Pulmonary artery endothelial cell (primary cell): Measurements from ENCODE around the gene NOL4L. TPM values are rescaled to one million over a fixed set of nuclear protein-coding genes. Genes with fewer than 3 reads are reported as not detected.

Experiments used
- DNase-seq: peaks from one replicate; pipeline ENCODE4 v3.0.0-alpha.2; 2011; ENCODE audit warnings: low read depth, low spot score
- total RNA-seq: library from RNA; depleted of rRNA; stranded (reverse); fragments of >200 nt; gene quantifications from 2 replicates; pipeline ENCODE4 v1.2.3, GENCODE V29; 2014

The NOL4L gene
- total RNA-seq, 1 donor from 2014 or later = 11.5 TPM

DNA sequence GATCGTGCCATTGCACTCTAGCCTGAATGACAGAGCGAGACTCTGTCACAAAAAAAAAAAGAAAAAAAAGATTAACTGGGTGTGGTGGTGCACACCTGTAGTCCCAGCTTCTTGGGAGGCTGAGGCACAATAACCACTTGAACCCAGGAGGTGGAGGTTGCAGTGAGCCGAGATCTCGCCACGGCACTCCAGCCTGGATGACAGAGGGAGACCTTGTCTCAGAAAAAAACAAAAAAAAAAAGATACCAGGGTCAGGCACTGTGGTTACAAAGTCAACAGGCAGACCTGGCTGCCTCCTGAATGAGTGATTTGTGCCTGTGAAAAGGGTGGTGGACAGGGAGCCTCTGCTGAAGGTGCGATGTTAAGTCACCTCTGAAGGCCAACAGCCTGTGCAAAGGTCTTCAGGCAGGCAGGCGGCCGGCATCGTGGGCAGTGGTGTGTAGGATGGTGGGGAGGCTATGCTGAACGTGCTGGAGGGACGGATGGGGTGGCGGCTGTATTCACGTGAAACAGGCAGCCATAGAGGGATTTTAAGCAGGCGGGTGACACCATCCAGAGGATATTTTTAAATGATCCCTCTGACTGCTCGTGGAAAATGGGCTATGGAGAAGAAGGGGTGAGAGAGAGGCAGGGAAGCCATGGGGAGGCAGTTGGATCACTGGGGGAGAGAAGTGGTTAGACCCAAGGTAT is 41.4 kb downstream of the NOL4L start:
- DNase-seq = no peak

DNA sequence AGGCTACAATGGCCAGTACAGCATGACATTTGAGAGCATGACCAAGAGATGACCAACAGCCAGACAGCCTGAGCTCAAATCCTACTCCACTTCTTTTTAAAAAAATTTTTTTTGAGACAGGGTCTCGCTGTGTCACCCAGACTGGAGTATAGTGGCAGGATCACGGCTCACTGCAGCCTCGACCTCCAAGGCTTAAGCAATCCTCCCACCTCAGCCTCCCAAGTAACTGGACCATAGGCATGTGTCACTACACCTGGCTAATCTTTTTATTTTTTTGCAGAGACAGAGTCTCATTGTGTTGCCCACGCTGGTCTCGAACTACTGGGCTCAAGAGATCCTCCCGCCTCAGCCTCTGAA is 42.9 kb downstream of the NOL4L start:
- DNase-seq = no peak

DNA sequence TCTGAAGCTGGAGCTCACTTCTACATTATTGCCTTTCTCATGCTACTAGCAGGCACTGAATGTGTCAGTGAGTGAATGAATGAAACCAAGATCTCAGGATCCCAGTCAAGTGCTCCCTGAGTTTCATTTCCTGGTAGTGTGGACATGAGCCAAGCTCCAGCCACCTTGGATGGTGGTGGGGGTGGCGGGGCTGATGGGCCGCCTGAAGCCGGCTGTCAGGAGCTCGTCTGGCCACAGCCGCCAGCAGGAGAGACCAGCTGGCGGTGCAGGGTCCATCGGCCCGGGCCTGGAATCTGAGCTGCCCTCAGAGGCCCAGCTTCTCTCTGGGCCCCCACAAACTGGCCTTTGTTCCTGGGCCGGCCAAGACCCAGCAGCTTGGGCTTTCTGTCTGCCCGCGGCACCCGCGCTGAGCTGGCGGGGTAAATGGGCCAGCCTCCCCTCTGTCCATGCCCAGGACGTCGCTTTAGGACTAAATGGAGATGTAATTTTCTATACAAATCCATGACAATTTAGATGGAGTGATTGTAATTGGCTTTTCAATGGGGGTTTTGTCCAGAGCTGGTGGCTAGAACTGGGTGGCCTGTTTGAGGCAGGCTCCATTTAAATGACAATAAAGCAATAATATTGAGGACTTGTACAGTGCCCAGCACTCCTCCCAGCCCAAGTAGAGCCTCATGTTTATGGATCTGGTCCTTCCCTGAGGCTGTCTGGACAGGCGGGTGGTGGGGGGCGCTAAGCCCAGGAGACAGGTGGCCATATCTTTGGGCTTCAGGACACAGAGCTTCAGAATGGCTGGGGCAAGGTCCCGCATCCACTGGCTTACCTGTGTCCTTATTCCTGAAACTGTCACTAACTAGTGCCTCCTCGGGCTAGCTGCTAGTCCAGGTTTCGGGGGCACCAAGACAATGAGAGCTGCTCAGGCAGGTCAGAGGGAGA is 43.5 kb downstream of the NOL4L start:
- DNase-seq = no peak

DNA sequence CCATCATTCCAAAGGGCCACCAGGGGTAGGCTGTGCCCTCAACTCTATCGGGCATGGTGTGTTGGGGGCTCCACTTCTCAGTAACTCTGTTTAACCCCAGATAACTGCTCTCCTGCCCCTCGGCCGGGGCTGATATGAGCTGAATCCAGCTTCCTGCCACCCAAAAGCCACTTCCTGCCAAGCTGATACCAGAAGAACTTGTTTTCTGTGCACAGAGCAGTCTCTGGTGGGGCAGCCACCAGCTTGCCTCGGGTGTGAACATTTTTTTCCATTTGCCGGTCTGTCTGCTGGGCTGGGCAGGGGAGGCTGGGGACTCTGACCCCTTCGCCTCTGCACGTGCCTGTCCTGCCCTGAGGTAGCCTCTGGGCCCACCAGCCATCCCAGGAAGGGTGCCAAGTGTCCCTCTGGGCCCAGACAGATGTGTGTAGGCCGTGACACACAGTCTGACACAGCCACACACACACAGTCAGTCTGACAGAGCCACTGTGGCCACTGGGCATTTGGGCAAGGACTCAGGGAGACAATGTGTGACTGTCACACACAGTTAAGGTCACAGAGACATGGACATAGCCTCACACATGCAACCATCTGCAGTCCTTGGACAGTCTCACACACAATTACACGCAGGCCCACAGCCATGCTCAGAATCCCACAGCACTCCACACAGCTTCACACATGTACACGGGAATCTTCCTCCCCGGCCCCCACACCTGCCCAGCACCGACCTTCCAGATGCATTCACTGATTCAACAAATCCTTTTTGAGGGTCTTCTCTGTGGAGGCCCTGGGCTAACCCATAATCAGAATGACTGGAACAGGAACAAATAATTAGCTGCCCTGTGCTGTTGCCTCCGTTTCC is 45.1 kb downstream of the NOL4L start:
- DNase-seq = no peak

DNA sequence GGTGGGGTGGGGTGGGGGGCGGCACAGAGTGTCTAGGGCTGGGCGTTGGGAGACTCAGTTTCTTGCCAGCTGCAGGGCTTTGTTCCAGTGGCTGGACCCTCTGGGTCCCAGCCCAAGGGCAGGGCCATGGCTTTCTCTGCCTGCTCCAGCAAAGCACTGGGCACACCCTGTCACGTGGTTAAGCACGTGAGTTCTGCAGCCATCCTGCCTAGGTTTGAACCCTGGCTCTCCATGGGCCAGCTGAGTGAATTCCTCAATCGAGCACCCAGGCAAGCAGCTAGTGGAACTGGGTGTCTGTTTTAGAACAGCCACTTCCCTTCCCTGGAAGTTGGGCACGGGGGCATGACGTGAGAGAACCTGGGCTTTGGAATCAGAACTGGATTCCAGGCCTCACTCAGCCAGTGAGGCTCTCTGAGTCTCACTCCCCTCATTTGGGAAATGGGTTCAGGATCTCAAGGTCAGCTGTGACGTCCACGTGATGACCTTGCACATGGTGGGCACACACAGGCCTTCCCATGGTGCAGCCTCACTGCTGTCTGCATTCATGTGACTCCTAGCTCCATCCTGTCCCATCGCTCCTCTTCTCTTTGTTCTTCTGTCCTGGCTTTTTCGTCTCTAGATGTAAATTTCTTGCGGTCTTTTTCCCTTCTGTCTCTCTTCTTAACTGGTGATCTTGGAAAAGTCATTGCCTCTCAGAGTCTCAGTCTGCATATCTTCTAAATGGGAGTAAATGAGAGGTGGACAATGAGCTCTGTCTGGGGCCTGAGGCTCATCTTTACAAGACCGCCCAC is 45.9 kb downstream of the NOL4L start:
- DNase-seq = no peak

DNA sequence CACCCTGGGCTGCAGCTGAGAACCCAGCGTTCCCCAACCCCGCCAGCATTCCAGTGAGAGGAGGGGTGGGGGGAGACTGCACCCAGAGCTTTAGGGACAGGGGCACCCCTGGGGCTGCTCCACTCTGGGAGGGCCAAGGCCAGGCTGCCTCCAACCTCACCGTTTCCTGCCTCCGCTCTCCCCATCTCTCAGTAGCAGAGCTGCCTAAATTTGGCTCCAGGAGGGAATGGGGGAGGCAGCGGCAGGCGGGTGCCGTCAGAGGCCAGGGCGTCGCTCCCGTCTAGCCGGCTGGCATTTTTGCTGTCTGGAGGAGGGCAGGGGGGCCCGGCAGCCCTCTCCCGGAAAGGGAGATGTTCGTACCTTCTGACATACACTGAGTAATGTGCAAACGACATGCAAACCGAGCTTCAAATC is 46.6 kb downstream of the NOL4L start:
- no peak for DNase-seq

DNA sequence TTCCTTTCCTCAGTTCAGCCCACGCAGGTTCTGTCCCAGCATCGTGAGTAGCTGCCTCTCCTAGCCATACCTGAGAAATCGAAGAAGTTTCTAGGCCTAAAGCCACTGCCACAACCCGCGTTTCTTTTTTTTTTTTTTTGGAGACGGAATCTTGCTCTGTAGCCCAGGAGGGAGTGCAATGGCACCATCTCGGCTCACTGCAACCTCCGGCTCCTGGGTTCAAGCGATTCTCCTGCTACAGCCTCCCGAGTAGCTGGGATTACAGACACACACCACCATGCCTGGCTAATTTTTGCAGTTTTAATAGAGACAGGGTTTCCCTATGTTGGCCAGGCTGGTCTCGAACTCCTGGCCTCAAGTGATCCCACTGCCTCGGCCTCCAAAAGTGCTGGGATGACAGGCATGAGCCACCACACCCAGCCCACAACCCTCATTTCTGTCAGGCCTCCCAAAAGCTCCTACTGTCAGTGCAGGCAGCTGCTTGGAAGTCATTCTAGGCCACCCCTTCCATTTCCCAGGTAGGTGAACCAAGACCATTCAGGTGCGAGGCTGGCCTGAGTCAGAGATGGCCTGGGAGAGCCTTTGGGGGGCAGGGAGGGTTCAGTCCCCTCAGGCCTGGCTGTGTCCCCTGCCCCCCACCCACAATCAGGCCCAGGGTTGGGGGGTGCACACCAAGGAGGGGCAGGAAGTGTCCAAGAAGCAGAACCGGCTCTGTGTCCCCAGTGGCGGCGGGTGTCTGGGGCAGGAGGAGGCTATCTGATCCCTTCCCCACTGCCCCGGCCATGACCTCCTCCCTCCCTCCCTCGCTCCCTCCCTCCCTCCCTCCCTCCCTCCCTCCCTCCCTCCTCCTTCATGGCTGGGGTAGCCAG is 47.2 kb downstream of the NOL4L start:
- no peak for DNase-seq

DNA sequence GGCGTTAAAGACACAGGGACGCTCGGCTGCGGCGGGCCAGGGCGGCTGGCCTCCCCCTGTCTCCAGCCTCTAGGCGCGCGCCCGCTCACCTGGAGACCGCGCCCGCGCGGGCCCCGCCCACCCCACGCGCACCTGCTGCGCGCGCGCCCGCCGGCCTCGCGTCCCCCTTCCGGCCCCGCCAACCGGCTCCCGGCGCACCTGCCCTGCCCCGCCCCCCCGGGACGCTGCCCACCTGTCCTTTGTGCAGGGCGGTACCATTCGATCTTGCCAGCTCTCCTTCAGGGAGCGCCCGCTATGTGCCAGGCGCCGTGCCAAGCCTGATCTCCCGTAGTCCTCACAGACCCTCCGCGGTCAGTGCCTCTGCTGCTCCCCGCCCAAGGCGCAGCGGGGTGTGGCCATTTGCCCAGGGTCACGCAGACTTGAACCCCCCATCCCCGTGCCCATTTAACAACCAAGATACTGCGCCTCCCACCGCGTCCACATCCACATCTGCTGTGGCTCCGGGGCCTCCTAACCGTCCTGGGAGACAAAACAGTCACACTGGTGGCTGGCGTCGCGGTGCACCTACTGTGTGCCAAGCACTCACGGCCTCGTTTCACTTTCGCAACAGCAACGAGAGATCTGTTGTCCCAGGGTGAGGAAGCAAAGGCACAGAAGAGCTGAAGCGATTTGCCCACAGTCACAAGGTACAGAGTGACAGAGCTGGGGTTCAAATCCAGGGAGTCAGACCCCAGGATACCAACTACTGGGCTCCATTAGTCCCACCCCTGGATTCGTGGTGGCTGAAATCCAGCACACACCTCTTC is 48.1 kb downstream of the NOL4L start:
- no peak for DNase-seq

DNA sequence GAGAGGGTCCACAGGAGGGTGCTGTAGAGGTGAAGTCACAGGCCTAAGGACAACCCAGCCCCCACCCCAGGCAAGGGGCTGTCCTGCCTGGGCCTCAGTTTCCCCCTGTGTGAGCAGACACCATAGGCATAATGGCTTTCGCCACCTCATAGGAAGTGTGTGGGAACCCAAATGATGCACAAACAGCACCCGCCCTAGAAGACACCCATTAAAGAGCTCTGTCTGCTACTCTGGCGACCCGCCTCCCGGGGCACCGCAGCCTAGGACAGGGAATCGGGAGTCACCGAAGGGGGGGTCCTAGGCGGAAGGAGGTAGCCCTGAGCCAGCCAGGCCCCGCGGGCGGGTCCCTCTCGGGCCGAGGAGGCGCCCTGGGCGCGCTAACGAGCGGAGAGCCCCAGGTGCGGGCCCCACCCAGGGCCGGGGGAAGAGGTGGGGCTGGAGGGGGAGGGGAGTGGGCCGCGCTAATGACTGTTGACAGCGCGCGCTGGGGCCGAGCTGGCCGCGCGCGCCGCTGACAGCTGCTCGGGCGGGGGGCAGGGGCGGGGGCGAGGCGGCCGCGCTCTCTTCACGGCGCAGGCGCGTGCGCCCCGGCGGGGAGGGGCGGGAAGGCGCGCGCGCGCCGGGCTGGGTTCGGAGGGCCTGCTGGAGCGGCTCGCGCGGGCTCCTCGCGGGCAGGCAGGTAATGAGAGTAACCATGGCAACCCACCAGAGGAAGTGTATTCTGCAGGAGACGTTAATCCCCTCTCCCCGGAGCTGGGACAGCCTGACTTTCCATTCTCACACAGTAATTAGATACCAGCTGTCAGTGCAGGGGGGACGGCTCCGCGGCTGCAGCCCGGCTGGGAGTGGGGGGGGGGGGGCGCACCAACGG is 48.9 kb downstream of the NOL4L start:
- no peak for DNase-seq

DNA sequence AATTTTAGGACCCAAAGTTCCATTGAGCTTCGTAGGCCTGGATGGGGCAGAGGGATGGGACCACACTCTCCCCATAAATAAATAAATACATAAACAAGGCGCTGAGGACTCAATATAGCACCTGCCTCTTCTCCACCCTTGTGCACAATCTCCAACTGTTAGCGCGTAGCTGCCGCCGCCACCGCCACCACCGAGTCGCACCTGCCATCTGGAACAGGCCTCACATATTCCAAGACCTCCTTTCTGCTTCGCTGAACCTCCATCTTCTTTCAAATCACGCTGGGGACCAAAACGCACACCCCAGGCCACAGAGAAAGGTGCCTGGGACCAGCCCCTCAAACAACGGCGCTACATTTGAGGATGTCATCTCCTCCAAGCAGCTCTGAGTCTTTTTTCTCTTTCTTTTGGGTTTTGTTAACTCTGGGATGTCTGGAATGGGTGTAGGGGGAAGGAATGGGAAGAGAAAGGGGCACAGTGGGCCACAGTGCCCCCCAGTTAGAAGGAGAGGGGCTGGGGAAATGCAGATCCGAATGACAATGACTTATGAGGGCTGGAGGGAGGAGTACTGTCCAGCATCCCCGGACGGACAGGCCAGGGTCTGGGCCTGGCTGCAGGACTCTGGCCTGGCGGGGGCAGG is 49.7 kb downstream of the NOL4L start:
- DNase-seq = no peak

DNA sequence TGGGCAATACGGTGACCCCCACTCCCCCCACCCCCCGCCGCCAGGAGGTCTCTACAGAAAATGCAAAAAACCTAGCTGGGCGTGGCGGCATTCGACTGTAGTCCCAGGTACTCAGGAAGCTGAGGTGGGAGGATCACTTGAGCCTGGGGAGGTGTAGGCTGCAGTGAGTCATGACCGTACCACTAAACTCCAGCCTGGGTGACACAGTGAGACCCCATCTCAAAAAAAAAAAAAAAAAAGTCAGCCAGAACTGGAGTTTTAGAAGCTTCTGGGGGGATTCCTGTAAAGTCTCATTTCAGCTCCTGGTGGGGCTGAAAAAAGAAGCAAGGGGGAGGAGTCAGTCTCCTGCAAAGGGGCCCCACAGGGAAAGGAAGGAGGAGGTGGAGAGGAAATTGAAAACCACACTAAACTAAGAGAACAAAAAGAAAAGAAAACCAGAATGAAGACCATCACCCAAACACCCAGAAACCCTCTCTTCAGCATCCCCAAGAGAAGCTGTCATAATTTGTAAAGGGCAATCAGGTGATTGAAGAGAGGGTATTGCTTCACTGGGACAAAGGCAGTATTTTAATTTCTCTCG is 50.4 kb downstream of the NOL4L start:
- no peak for DNase-seq

DNA sequence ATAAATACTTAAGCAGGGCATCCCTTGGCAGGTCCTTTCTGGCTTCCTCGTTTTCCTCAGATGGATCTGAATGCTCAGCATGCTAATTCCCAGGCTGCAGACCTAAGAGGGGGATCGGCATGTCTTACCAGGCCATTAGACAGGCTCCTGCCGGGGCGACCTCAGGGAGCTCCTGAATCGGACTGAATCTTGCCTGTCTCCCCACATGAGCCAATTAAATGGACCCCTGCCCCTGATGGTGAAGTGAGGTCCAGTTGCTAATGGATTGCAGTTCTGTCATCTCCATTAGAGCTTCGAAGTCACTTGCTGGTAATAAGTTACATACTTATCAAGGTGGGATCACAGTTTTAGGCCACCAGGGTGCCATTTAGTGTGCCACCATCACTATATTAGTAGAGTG is 51.4 kb downstream of the NOL4L start:
- DNase-seq = no peak

DNA sequence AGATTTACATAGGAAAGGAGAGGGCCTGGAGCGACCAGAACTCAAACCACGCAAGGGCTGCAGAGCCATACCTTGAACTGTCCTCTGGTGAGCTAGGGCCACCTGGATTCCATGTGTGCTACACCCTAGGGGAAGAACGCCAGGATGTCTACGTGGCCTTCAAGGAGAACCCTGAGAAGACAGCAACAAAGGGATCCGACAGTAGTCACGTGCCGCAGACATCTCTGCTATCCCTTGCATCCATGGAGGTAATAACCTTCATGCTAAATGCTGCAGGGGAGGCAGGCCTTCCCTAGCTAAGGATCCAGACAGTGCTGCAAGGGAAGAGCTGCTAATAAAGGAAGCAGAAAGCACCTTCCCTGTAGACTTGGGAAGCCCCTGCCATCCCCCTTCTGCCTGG is 52.9 kb downstream of the NOL4L start:
- no peak for DNase-seq

DNA sequence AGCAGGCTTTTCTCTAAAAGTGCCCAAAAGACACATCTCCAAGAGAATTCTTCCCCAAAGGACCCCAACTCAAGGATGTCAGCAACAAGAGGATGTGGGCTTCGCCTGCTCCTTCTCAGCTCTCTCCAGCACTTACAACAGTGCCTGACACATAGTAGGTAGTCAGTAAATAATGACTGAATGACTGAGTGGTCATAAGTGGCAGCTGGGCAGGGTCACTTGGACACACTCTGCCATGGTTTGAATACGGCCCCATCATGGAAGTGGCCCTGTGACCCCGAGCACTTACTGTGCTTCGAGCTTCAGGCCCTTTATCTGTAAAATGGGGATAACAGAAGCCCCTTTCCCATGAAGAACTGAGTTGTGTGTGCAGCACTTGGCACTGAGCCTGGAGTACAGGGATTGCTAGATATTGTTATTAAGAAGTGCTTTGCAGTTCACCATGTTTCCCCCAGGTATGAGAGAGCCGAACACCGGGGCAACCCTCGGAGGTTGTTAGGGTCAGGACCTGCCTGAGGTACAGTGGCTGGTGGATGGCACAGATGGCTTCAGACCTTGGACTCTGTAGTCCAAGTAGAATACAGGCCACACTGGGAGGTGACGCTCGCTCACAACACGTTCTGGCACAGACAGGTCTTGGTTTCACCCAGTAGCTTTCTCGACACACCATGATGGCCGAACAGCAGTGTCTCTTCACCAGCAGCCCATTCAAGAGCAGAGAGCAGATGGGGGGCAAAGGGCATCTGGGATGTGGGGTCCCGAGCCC is 56.0 kb downstream of the NOL4L start:
- DNase-seq = no peak

DNA sequence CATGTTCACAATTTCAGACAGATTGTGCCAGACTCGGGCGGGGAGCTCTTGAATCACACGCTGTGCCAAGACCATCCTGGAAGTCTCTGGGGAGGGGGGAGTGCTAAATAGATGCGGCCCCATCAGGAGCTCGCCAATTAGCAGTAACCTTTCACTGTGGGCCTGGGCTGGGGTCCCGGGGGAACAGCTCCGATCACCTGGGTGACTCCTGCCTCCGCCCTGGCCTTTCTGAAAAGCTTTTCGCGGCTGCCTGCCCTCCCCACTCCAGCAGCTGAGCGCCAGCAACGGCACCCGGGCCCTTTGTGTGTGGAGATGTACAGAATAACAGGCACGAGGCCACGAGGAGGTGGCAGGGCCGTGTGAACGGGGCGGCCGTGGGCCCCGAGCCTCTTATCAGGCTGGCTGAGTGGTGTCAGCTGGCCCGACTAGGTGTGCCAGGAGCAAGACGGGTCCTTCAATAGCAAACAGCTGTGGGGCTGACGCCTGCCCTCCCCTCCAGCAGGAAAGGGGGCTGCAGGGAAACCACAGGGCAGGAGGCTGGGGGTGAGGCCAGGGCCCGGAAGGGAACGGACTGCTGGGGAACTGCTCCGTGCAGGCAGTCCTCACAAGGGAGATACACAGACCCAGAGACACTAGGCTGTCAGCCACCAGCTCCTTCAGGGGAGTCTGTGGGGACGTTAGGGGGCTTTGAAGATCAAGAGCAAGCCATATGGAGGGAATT is 56.8 kb downstream of the NOL4L start:
- DNase-seq = no peak

DNA sequence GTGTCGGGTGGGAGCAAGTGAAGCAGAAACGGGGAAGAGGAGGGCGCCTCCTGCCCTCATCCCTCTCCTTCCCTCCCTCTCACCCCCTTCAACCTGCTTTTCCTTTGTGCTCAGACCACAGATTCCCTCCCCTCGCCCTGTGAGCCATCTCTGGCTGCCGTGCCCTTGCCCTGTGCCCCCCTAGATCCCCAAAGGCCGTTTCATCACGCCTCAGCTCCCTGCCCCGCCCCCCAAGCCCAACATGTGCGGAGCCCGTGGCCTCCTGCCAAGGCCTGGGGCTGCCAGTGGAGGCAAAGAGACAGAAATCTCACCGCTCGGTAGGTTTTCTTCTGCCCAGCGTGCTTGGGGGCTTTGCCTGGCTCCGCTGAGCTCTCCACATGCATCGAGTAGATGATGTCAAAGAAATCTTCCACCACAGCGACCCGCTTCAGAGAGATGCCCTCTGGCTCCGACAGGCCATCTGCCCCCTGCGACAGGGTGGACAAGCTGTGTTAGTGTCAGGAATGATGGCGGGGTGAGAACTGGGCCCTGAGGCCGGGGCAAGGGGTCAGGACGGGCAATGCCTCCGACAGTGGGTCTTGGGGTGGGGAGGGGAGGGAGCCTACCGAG is 57.6 kb downstream of the NOL4L start:
- DNase-seq = no peak
